Cardiac muscle cell (in vitro differentiated cells and primary cell): ENCODE results near the gene PLCB2. TPM values are rescaled to one million over a fixed set of nuclear protein-coding genes. Genes with fewer than 3 reads are reported as not detected.

ENCODE experiments used
- DNase-seq, 2 donors: peaks; one replicate each; pipeline versions ENCODE4 v3.0.0 to v3.0.0-alpha.2; 2010 to 2017; ENCODE audit warnings: low read depth in 1 of 2, low spot score in 1 of 2
- H3K27ac ChIP-seq: fragments of 200-600 bp; sonication (generic); 2 replicates; pipeline ENCODE4 v1.5.1; 2016
- H3K27me3 ChIP-seq: fragments of 200-600 bp; sonication (generic); 2 replicates; pipeline ENCODE4 v1.6.0; 2016; ENCODE audit warnings: control low read depth
- H3K36me3 ChIP-seq: fragments of 200-600 bp; sonication (generic); 2 replicates; pipeline ENCODE4 v1.5.1; 2016; ENCODE audit warnings: control low read depth
- H3K4me1 ChIP-seq: fragments of 200-600 bp; sonication (generic); 2 replicates; pipeline ENCODE4 v1.8.1; 2017; ENCODE audit warnings: low read depth, mild to moderate bottlenecking, mixed run types
- H3K4me3 ChIP-seq: fragments of 200-600 bp; sonication (generic); 2 replicates; pipeline ENCODE4 v1.5.1; 2016; ENCODE audit warnings: mild to moderate bottlenecking
- H3K9me3 ChIP-seq: fragments of 200-600 bp; sonication (generic); 2 replicates; pipeline ENCODE4 v1.5.1; 2017; ENCODE audit warnings: low read depth, mild to moderate bottlenecking, control low read depth
- polyA plus RNA-seq: library from polyadenylated mRNA; unstranded; fragments of >200 nt; fragmentation: Nextera tagmentation; extraction: Ambion mirVana; gene quantifications from 2 replicates; pipeline ENCODE4 v1.2.1, GENCODE V29; 2016
- total RNA-seq: library from RNA; depleted of rRNA; stranded (reverse); fragments of >200 nt; gene quantifications from 2 replicates; pipeline ENCODE4 v1.2.3, GENCODE V29; 2016
- TF ChIP-seq, protein P1 (sequence below): IDR thresholded peaks from 2 replicates; pipeline ENCODE4 v1.5.1; 2012; ENCODE audit warnings: low read depth, mild to moderate bottlenecking, low read length

The PLCB2 gene
- total and polyA plus RNA-seq, 2 experiments from 2014 or later: 28.3 to 41.2 TPM

- H3K4me3 ChIP-seq: no peak overlapping the region
- no peak for DNase-seq
- no peaks in the 10 kb centered on the region for H3K36me3 ChIP-seq
- peaks cover 47% of the 10 kb centered on the region for H3K27me3 ChIP-seq
- H3K4me1 ChIP-seq: peaks cover 18% of the 10 kb centered on the region
- TF ChIP-seq, protein P1, sequence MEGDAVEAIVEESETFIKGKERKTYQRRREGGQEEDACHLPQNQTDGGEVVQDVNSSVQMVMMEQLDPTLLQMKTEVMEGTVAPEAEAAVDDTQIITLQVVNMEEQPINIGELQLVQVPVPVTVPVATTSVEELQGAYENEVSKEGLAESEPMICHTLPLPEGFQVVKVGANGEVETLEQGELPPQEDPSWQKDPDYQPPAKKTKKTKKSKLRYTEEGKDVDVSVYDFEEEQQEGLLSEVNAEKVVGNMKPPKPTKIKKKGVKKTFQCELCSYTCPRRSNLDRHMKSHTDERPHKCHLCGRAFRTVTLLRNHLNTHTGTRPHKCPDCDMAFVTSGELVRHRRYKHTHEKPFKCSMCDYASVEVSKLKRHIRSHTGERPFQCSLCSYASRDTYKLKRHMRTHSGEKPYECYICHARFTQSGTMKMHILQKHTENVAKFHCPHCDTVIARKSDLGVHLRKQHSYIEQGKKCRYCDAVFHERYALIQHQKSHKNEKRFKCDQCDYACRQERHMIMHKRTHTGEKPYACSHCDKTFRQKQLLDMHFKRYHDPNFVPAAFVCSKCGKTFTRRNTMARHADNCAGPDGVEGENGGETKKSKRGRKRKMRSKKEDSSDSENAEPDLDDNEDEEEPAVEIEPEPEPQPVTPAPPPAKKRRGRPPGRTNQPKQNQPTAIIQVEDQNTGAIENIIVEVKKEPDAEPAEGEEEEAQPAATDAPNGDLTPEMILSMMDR: no peak
- H3K27ac ChIP-seq: no peak overlapping the region
- no peaks in the 10 kb centered on the region for H3K9me3 ChIP-seq
Measured at GRCh38 chr15:40254452-40254851, 53.3 kb downstream of the PLCB2 start.

GRCh38 chr15:40253167-40253790 is 54.5 kb downstream of the PLCB2 start:
- Histone ChIP-seq H3K4me1 (peaks cover 18% of the 10 kb centered on the region), H3K4me3 (peak overlapping the region; percentile 33), H3K9me3 (no peaks in the 10 kb centered on the region), H3K27me3 (peaks cover 47% of the 10 kb centered on the region), H3K27ac (no peak overlapping the region), H3K36me3 (no peaks in the 10 kb centered on the region)
- TF ChIP-seq, protein P1: no peak
- no peak for DNase-seq

- peak; percentile 29 to 54 for DNase-seq
- Histone ChIP-seq H3K36me3 (no peaks in the 10 kb centered on the region), H3K27me3 (peaks cover 47% of the 10 kb centered on the region), H3K4me3 (peak overlapping the region; percentile 33), H3K27ac (no peak overlapping the region), H3K4me1 (peaks cover 18% of the 10 kb centered on the region), H3K9me3 (no peaks in the 10 kb centered on the region)
- TF ChIP-seq, protein P1: no peak
Measured at GRCh38 chr15:40252438-40253166, 55.1 kb downstream of the PLCB2 start.

DNA sequence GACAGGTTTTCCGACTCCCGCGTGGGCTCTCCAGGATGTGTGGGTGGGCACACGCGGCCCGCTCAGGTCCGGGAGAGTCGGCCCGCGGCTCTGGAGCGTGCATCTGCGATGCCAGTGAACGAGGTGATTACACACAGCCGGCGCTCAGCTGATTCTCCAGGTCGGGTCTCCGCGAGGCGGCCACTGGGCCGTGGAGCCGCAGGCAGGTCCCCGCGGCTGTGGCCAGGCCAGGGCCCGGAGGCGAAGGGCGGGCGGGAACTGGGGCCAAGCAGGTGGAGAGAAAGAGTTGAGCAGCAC is 55.6 kb downstream of the PLCB2 start:
- H3K4me3 ChIP-seq: no peak overlapping the region
- H3K27ac ChIP-seq: no peak overlapping the region
- H3K4me1 ChIP-seq: peaks cover 17% of the 10 kb centered on the region
- H3K36me3 ChIP-seq: no peaks in the 10 kb centered on the region
- TF ChIP-seq, protein P1: no peak
- no peaks in the 10 kb centered on the region for H3K9me3 ChIP-seq
- H3K27me3 ChIP-seq: peaks cover 47% of the 10 kb centered on the region
- DNase-seq: no peak

DNA sequence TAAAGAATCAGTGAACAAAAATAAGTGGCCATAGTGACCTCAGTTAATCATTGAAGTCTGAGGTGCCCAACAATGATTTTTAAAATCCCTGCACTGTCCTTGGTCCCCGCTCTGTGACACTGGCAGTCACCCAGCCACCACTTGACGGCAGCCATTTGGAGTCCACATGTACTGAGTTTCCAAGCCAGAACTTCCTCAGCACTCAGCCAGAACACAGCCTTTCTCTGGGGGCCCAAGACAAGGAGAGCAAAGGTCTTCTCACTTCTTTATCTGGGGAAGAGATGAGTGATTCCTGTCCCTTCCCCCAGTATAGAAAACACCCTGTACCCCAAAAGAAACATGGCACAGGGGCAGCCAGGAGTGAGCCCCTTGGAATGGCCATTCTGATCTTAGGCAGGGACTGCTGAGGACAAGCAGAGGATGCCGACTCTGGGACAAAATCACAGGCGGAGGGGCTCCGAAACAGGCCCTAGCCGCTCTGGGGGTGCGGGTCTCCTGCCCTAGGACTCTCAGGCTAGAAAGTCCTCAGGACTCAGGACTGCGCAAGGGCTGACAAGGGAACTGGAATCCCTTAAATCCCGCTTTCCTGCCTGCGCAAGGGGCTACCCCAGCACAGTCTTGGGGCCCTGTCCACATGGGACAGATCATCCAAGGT is 56.1 kb downstream of the PLCB2 start:
- H3K4me3 ChIP-seq: no peak overlapping the region
- DNase-seq: no peak
- H3K4me1 ChIP-seq: peaks cover 12% of the 10 kb centered on the region
- peaks cover 47% of the 10 kb centered on the region for H3K27me3 ChIP-seq
- H3K9me3 ChIP-seq: no peaks in the 10 kb centered on the region
- TF ChIP-seq, protein P1: no peak
- no peak overlapping the region for H3K27ac ChIP-seq
- no peaks in the 10 kb centered on the region for H3K36me3 ChIP-seq
